ENCODE measurements around the gene ADORA2B.

Gene ADORA2B

DNA sequence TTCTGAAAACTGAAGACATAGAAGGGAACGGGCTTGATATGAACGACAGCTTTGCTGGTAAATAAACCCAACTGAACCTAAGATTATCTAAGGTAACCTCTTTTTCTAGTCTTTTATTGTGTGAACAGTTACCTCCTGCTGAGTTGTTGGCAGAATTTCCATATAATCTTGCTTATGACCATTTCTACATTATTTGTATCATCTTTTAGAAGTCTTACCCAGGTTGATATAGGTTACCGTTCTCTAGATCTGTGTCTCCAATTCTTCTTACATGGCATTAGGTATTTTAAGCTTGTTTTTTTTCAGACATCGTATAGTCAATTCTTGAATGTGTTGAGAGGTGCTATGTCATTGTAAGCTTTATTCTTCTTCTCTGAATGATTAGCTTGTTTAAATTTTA lies 79.0 kb downstream of the ADORA2B start:
- no peak overlapping the region for H3K4me3 ChIP-seq (ENCODE audit: low read depth, low read length)
- DNase-seq (ENCODE audit: low read depth): no peak

DNA sequence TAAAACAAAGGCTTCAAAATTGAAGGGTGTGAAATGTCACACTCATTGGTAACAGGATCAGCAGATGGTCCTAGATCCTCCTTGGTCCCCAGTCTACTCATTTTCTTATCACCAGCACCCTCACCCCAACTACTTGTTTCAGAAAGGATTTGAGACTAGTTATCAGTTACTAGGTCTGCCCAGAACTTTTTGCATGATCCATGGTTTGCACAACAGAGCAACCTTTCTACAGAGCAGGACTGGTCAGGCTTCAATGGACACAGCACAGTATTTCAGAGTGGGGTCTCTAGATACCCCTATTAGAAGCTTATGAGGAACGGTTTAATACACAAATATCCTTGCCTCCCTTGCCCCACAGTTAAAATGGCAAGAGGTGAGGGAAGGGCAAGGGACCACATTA lies 80.3 kb downstream of the ADORA2B start:
- no peak for DNase-seq (ENCODE audit: low read depth)

More for the DNA sequence above, 80.3 kb downstream of the ADORA2B start:
- no peak overlapping the region for H3K4me3 ChIP-seq (ENCODE audit: low read depth, low read length)
